Activated CD4-positive, CD25-positive, alpha-beta regulatory T cell (primary cell): Measurements from ENCODE around the gene EEF1AKMT4.

ENCODE experiments used
- DNase-seq, 4 experiments: peaks; one replicate each; lab custom pipeline; 2025; lab: John Stamatoyannopoulos, UW

The EEF1AKMT4 gene

DNA sequence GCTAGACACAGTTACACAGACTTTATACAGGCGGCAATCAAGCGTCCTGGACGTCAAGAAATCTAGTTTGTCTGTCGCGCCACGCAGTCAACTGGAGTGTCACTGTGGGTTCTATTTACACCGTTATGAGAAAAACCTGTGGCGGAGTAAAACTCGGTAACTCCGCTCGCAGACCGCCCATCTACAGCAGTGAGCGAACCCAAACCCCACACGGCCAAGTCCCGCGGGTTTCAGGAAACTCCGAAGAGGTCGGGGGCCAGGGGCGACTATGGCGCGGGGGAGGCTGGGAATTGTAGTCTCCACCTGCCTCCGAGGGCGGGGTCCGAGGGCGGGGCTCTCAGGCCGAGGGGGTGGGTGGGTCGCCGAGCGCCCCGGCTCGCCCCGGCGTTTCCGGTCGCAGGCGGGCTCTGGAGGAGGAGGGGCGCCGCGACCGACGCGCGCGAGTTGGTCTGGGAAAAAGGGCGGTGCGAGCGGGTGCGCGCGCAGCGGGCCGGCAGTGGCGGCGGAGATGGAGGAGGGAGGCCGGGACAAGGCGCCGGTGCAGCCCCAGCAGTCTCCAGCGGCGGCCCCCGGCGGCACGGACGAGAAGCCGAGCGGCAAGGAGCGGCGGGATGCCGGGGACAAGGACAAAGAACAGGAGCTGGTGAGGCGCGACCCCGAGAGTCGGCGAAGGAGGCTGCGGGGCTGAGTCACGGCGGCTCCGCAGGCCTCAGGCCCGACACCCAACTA is 49.5 kb downstream of the EEF1AKMT4 start, which contains the start of gene PSMD2:
PSMD2 (plus strand) TSS at position 483 of the 729 bp plus-strand sequence; CDS start at position 509, 26 bp downstream.
- peak; percentile 96 to 98 (median 98) for DNase-seq

DNA sequence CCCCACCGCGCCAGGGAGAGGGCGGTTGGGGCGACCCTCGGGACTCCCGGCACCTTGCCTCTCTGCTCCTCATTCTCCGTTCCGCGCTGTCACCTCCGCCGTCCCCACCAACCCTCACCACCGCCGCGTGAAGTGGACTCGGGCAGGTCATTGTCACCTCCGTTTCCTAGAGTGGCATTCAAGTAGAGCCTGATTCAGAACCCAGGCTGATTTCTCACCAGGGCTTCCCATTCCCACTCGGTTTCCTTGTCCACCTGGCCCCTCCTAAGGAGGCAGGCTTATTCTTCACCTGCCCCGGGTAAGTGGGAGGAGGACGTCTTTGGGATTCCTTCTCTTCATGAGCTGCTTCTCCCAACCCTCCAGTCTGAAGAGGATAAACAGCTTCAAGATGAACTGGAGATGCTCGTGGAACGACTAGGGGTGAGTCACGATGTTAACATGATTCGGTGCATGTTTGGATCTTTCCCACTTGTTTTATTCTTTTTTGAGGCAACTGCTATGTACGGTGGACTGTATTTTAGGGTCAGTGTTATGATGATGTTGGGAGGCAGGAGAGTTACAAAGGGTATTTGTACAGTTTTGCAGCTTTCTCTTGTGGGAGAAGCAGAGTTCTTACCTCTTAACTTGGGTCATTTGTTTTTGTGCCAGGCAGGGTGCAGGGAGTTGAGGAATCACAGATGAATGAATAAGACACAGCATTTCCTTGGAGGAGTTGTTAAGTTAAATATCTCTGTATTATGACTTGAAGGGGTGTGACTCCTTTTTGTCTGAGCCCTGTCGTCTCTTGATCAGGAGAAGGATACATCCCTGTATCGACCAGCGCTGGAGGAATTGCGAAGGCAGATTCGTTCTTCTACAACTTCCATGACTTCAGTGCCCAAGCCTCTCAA is 50.3 kb downstream of the EEF1AKMT4 start:
- no peak for DNase-seq

DNA sequence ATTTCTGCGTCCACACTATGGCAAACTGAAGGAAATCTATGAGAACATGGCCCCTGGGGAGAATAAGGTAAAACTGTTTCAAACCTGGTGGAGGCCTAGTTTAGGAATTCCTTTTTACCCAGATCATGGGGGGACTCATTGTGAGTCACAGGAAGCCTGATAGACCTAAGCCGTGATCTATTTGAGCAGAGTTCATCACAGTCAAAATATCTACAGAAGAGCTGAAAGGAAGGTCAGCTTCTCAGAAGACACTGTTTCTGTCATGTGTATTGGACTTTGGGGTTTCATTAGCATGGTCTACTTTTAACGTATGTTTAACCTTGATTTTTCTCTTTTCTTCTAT is 50.9 kb downstream of the EEF1AKMT4 start:
- no peak for DNase-seq

DNA sequence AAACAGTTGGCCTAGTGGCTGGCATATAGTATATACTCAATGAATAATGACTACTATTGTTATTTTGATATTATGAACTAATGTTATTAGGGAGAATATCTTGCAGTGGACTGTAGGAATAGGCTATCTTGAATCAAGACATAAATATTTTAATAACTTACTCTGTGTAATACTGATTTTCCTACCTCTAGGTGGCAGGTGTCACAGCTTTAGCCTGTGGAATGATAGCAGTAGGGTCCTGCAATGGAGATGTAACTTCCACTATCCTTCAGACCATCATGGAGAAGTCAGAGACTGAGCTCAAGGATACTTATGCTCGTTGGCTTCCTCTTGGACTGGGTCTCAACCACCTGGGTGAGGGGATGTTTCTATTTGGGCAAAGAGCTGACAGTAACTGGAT is 56.1 kb downstream of the EEF1AKMT4 start:
- no peak for DNase-seq

DNA sequence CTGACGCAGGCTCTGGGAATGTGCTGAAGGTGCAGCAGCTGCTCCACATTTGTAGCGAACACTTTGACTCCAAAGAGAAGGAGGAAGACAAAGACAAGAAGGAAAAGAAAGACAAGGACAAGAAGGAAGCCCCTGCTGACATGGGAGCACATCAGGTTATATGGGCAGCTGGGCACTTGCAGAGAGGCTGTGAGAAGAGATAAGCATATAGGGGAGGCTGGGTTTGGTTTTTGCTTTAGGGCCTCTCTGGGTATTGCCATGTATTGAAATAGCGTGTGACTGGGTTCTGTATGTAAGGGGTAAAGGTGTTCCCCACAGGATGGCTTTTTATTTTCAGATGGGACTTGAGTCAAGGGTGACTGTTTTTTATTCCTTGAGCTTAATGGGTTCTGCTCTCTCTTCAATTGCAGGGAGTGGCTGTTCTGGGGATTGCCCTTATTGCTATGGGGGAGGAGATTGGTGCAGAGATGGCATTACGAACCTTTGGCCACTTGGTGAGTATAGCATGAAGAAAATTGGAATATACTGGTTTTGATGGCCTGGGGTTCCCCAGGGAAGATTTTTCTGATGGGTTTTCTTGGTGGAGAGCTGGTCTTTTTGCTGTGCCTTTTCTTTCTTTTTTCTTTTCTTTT is 57.0 kb downstream of the EEF1AKMT4 start:
- no peak for DNase-seq

DNA sequence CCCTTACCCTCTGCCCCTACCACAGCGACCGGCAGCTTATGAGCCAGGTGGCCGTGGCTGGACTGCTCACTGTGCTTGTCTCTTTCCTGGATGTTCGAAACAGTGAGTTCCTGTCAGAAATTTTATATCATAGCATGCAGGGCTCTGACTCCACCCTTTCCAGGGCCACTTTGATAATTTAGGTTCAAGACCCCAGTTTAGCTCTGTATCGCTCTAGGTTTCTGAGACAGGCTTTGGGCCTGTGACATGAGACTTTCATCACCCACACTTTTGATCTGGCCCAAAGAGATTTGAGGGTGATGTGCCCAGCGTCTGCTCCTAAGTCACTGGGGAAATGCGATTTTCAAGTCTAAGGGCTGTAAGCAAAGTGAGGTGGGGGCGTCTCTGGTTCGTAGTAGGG is 58.4 kb downstream of the EEF1AKMT4 start:
- no peak for DNase-seq
